22Rv1 (cell line): ENCODE results near the gene LIN7B.

Experiments
- ZFX ChIP-seq: fragments of 450-650 bp; IDR thresholded peaks from 2 replicates; pipeline ENCODE4 v1.6.1; 2017; ENCODE audit warnings: antibody characterized with exemption, borderline replicate concordance
- TF ChIP-seq, protein P1 (sequence below): fragments of 450-650 bp; IDR thresholded peaks from 2 replicates; pipeline ENCODE4 v1.5.1; 2017; ENCODE audit warnings: mild to moderate bottlenecking

- TF ChIP-seq, protein P1, sequence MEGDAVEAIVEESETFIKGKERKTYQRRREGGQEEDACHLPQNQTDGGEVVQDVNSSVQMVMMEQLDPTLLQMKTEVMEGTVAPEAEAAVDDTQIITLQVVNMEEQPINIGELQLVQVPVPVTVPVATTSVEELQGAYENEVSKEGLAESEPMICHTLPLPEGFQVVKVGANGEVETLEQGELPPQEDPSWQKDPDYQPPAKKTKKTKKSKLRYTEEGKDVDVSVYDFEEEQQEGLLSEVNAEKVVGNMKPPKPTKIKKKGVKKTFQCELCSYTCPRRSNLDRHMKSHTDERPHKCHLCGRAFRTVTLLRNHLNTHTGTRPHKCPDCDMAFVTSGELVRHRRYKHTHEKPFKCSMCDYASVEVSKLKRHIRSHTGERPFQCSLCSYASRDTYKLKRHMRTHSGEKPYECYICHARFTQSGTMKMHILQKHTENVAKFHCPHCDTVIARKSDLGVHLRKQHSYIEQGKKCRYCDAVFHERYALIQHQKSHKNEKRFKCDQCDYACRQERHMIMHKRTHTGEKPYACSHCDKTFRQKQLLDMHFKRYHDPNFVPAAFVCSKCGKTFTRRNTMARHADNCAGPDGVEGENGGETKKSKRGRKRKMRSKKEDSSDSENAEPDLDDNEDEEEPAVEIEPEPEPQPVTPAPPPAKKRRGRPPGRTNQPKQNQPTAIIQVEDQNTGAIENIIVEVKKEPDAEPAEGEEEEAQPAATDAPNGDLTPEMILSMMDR: no peak
- no peak for TF ChIP-seq ZFX
These were observed 41.7 kb downstream of the LIN7B start for GRCh38 chr19:49155820-49156346.
